DOHH2 (cell line): ENCODE measurements around the gene CYCS.
A peak's percentile ranks its signal among the peaks of the same experiment; 100 is the strongest.

Source experiments
- H3F3A ChIP-seq: fragments of 200-600 bp; sonication (generic), shearing (Covaris generic); 2 replicates; pipeline ENCODE4 v1.6.0; 2016; ENCODE audit warnings: antibody characterized with exemption, mild to moderate bottlenecking; ENCODE audit not compliant: control insufficient read depth, insufficient read depth
- H3K27ac ChIP-seq: fragments of 200-600 bp; sonication (generic); 2 replicates; pipeline ENCODE4 v1.5.1; 2014; ENCODE audit warnings: low read depth, mild to moderate bottlenecking, low read length, moderate library complexity
- H3K27me3 ChIP-seq: fragments of 200-600 bp; sonication (generic); 2 replicates; pipeline ENCODE4 v1.6.1; 2014; ENCODE audit warnings: mild to moderate bottlenecking, low read length, mixed read lengths; ENCODE audit not compliant: control insufficient read depth
- H3K36me3 ChIP-seq: fragments of 200-600 bp; sonication (generic); 2 replicates; pipeline ENCODE4 v1.6.1; 2014; ENCODE audit warnings: mild to moderate bottlenecking, low read length, moderate library complexity, mixed read lengths; ENCODE audit not compliant: control insufficient read depth
- H3K4me1 ChIP-seq: fragments of 200-600 bp; sonication (generic); 2 replicates; pipeline ENCODE4 v1.6.1; 2014; ENCODE audit warnings: mild to moderate bottlenecking, low read length, mixed read lengths; ENCODE audit not compliant: control insufficient read depth
- H3K4me2 ChIP-seq: fragments of 200-600 bp; sonication (generic); 2 replicates; pipeline ENCODE4 v1.6.0; 2014; ENCODE audit warnings: mild to moderate bottlenecking, low read length, moderate library complexity
- H3K4me3 ChIP-seq: fragments of 200-600 bp; sonication (generic); 2 replicates; pipeline ENCODE4 v1.5.1; 2014; ENCODE audit warnings: mild to moderate bottlenecking, low read length, mixed read lengths
- H3K79me2 ChIP-seq: fragments of 200-600 bp; sonication (generic); 2 replicates; pipeline ENCODE4 v1.6.1; 2014; ENCODE audit warnings: mild to moderate bottlenecking, low read length, mixed read lengths; ENCODE audit not compliant: control insufficient read depth
- H3K9me2 ChIP-seq: fragments of 200-600 bp; sonication (generic); replicated peaks from 2 replicates; pipeline ENCODE4 v1.6.1; 2014; ENCODE audit warnings: mild to moderate bottlenecking, low read length, mixed read lengths; ENCODE audit not compliant: control insufficient read depth
- H3K9me3 ChIP-seq: fragments of 200-600 bp; sonication (generic); 2 replicates; pipeline ENCODE4 v1.6.1; 2014; ENCODE audit warnings: antibody characterized with exemption, low read length, mixed read lengths; ENCODE audit not compliant: control insufficient read depth, insufficient read depth
- H4K20me1 ChIP-seq: fragments of 200-600 bp; sonication (generic); 2 replicates; pipeline ENCODE4 v1.6.0; 2014; ENCODE audit warnings: low read depth, mild to moderate bottlenecking, antibody characterized with exemption, low read length, moderate library complexity; ENCODE audit not compliant: control insufficient read depth, insufficient read depth
- CTCF ChIP-seq: fragments of 200-600 bp; sonication (generic); IDR thresholded peaks from one replicate; pipeline ENCODE4 v1.5.1; 2014; ENCODE audit warnings: antibody characterized with exemption, mild to moderate bottlenecking, low read depth, low read length; ENCODE audit not compliant: poor library complexity, severe bottlenecking
- EZH2phosphoT487 ChIP-seq: fragments of 200-600 bp; sonication (generic); IDR thresholded peaks from 2 replicates; pipeline ENCODE4 v1.6.1; 2017; ENCODE audit warnings: borderline replicate concordance, mild to moderate bottlenecking, antibody characterized with exemption, low read length, moderate library complexity, mixed read lengths

CYCS gene

DNA sequence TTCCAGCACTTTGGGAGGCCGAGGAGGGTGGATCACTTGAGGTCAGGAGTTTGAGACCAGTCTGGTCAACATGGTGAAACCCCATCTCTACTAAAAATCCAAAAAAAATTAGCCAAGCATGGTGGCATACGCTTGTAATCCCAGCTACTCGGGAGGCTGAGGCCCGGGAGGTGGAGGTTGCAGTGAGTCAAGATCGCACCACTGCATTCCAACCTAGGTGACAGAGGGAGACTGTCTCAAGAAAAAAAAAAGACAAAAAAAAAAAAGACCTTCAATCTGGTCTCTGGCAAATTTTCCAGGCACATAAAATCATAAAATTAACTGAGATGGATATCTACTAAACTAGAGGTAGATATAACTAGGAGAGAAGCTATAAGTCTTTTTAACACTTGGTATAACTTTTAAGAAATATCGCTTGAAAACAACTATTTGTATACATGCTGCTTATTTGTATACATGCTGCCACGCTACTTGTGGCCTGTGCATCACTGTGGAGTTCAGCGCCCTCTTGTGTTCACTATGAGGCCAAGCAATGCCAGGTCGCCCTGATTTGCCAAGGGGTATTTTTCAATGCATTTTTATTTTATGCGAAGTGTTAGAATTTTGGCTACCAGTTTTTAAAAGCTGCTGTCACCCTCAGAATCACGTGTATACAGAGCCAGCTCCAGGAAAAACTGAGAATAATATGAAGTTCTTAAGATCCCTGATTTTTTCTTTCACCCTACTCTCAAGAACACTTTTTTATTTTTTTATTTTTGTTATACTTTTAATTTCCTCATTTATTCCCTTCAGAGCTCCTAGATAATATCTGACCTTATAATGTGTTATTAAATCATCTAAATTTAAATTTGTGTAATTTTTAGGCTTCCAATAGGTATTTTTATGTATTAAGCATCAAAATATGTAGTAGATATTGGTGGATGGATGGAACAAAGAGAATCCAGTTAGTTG lies 26.7 kb downstream of the CYCS start:
- TF ChIP-seq CTCF, result peak; percentile 99
- TF ChIP-seq EZH2phosphoT487, result no peak
- Histone ChIP-seq H3K4me3 (no peak overlapping the region), H4K20me1 (no peaks in the 10 kb centered on the region), H3F3A (no peaks in the 10 kb centered on the region), H3K4me1 (peaks cover 11% of the 10 kb centered on the region), H3K4me2 (no peak overlapping the region), H3K9me2 (no peaks in the 10 kb centered on the region), H3K79me2 (no peaks in the 10 kb centered on the region), H3K27me3 (peaks cover 14% of the 10 kb centered on the region), H3K9me3 (no peaks in the 10 kb centered on the region), H3K36me3 (no peaks in the 10 kb centered on the region), H3K27ac (no peak overlapping the region)

DNA sequence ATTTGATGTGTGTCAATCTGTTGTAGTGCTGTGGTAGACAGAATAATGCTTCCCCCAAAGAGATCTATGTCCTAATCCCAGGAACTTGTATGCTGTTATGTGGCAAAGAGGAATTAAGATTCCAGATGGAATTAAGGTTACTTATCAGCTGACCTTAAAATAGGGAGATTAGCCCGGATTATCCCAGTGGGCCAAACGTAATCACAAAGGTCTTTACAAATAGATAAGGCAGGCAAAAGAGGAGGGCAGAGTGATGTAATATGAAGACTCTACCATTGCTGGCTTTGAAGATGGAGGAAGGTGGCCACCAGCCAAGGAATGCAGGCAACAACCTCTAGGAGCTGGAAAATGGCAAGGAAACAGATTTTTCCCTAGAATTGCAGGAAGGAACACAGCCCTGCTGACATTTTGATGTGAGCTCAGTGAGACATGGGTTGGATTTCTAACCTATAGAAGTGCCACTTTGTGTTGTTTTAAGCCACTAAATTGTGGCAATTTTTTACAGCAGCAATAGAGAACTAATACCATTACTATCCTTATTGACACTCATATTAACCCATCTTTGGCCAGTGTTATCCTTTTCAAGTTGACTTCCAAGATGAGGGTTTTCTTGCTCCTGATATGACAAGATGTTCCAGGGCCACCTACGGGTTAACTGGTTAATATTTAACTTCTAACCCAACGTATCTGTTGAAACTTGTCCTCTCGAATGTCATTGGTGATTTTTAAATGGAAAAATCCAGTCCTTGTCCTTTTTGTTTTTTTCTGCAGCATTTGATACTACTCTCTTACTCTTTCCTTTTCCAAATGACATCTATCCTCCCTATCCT lies 29.3 kb downstream of the CYCS start:
- Histone ChIP-seq H3K9me2 (no peaks in the 10 kb centered on the region), H3K4me3 (no peak overlapping the region), H3K27me3 (peaks cover 7% of the 10 kb centered on the region), H3K9me3 (no peaks in the 10 kb centered on the region), H3F3A (no peaks in the 10 kb centered on the region), H4K20me1 (no peaks in the 10 kb centered on the region), H3K79me2 (no peaks in the 10 kb centered on the region), H3K36me3 (no peaks in the 10 kb centered on the region), H3K27ac (no peak overlapping the region), H3K4me1 (peaks cover 20% of the 10 kb centered on the region), H3K4me2 (no peak overlapping the region)
- TF ChIP-seq EZH2phosphoT487 (no peak), CTCF (no peak)

DNA sequence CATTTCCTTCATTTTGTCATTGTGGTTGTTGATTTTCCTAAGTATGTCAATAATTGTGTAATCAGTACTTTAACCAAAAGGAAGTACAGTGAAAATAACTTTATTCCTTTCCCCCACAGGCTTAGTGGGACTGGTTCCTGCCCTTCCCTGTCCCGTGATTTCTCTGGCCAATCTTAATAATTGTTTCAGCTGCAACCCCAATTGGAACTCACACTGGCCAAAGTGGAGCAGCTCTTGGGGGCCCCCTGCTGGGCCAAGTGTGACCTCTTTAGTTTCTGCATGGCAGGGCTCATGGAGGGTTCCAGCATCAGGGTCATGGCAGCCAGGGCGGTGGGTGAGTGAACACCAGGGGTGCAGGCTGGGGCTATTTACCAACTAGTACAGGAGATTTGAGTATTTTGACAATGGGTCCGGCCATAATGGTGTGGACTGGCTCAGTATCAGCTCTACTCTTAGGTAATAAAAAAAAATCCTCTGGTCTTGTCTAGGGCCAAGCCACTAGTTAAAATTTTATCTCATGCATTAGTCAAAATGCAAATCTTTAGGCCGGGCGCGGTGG lies 31.7 kb downstream of the CYCS start:
- Histone ChIP-seq H3K9me3 (no peaks in the 10 kb centered on the region), H3K4me2 (no peak overlapping the region), H4K20me1 (no peaks in the 10 kb centered on the region), H3K4me1 (peaks cover 23% of the 10 kb centered on the region), H3K79me2 (no peaks in the 10 kb centered on the region), H3K9me2 (no peaks in the 10 kb centered on the region), H3K36me3 (no peaks in the 10 kb centered on the region), H3F3A (no peaks in the 10 kb centered on the region), H3K4me3 (no peak overlapping the region), H3K27me3 (peaks cover 7% of the 10 kb centered on the region), H3K27ac (no peak overlapping the region)
- TF ChIP-seq CTCF (peak; percentile 97), EZH2phosphoT487 (no peak)
